Natural killer cell (primary cell): ENCODE measurements around the gene ETV4. TPM values are rescaled to one million over a fixed set of nuclear protein-coding genes. Genes with fewer than 3 reads are reported as not detected.

ENCODE experiments used
- ATAC-seq, 3 donors: fragments of 150-1000 bp in 2 of 3; fragments of 200-7000 bp in 1 of 3; cut with Tn5 transposase; 1 replicate in 1 of 3; 2 replicates in 2 of 3; pipeline ENCODE4 v1.10.0; 2021; ENCODE audit warnings: mild to moderate bottlenecking in 2 of 3, moderate library complexity in 2 of 3
- DNase-seq, 2 donors: peaks; one replicate each; pipeline versions ENCODE4 v3.0.0 to v3.0.0-alpha.2; 2013 to 2021; ENCODE audit warnings: mixed read lengths in 1 of 2
- H3K27ac ChIP-seq: one replicate; pipeline ENCODE4 v1.5.1; 2013; ENCODE audit warnings: mild to moderate bottlenecking, low read length
- H3K27me3 ChIP-seq: one replicate; pipeline ENCODE4 v1.6.1; 2013; ENCODE audit warnings: low read length; ENCODE audit not compliant: control insufficient read depth, insufficient read depth
- H3K36me3 ChIP-seq: one replicate; pipeline ENCODE4 v1.6.1; 2013; ENCODE audit warnings: low read length; ENCODE audit not compliant: control insufficient read depth, insufficient read depth
- H3K4me1 ChIP-seq: one replicate; pipeline ENCODE4 v1.6.1; 2013; ENCODE audit warnings: low read length; ENCODE audit not compliant: control insufficient read depth, insufficient read depth
- H3K4me3 ChIP-seq: one replicate; pipeline ENCODE4 v1.5.1; 2013; ENCODE audit warnings: low read length
- H3K9me3 ChIP-seq: one replicate; pipeline ENCODE4 v1.6.1; 2013; ENCODE audit warnings: low read length; ENCODE audit not compliant: control insufficient read depth, insufficient read depth
- H3K27ac Mint-ChIP-seq, 2 donors: one replicate each; pipeline ENCODE4 v1.8.0; 2022; ENCODE audit warnings: mild to moderate bottlenecking in 2 of 2, mixed read lengths in 2 of 2, moderate library complexity in 1 of 2
- H3K27me3 Mint-ChIP-seq, 2 donors: one replicate each; pipeline ENCODE4 v1.8.0; 2022; ENCODE audit warnings: low read depth in 2 of 2, mixed read lengths in 2 of 2
- H3K36me3 Mint-ChIP-seq: one replicate; pipeline ENCODE4 v1.8.0; 2022; ENCODE audit warnings: mixed read lengths
- H3K4me1 Mint-ChIP-seq, 2 donors: one replicate each; pipeline ENCODE4 v1.8.0; 2022; ENCODE audit warnings: mixed read lengths in 2 of 2
- H3K4me3 Mint-ChIP-seq: one replicate; pipeline ENCODE4 v1.8.0; 2022; ENCODE audit warnings: mild to moderate bottlenecking, moderate library complexity, mixed read lengths
- H3K9me3 Mint-ChIP-seq, 2 donors: one replicate each; pipeline ENCODE4 v1.8.0; 2022; ENCODE audit warnings: mixed read lengths in 2 of 2
- CTCF ChIP-seq: fragments of 200-600 bp; IDR thresholded peaks from one replicate; pipeline ENCODE4 v1.8.0; 2022; ENCODE audit warnings: antibody characterized with exemption
- WGBS: methylation state at CpG from one replicate; pipeline ENCODE4 v1.1.7; 2013; ENCODE audit warnings: missing lambda C conversion rate; ENCODE audit not compliant: insufficient coverage; 5-methylcytosine and 5-hydroxymethylcytosine counted together
- intact Hi-C: fragments of 100-400 bp; cut with micrococcal nuclease; formaldehyde crosslinking; loops from one replicate; pipeline ENCODE4 v1.14.2; 2022
- total RNA-seq, 4 donors: library from RNA; stranded (reverse); fragments of 120-200 nt in 1 of 4; gene quantifications; one replicate each; pipeline versions ENCODE4 v1.2.3 to v1.2.4, GENCODE V29; 2013 to 2022

Gene ETV4
- total RNA-seq, 3 donors from 2014 or later (not counting 1 experiment from before 2014, with no cell fraction given) = not detected

- no peak overlapping the region for H3K4me3 ChIP-seq
- no peaks in the 10 kb centered on the region for H3K9me3 ChIP-seq
- DNase-seq = no peak
- intact Hi-C loops = no loop called here
- H3K36me3 ChIP-seq = no peaks in the 10 kb centered on the region
- Mint-ChIP-seq H3K27me3 (peaks cover 9 to 16% of the 10 kb centered on the region in 2 donors), H3K36me3 (no peaks in the 10 kb centered on the region), H3K9me3 (no peaks in the 10 kb centered on the region), H3K4me1 (no peaks in the 10 kb centered on the region), H3K4me3 (no peak overlapping the region), H3K27ac (no peak overlapping the region)
- peaks cover 19% of the 10 kb centered on the region for H3K4me1 ChIP-seq
- no peaks in the 10 kb centered on the region for H3K27me3 ChIP-seq
- TF ChIP-seq CTCF = no peak
- WGBS = 89% methylated on average over 13 of the region's 14 CpGs
- no peak overlapping the region for H3K27ac ChIP-seq
- no peak for ATAC-seq
Observed at GRCh38 chr17:43577664-43578403, 31.7 kb upstream of the ETV4 start.

- Histone ChIP-seq H3K4me1 (peaks cover 19% of the 10 kb centered on the region), H3K36me3 (no peaks in the 10 kb centered on the region), H3K4me3 (no peak overlapping the region), H3K27ac (no peak overlapping the region), H3K9me3 (no peaks in the 10 kb centered on the region), H3K27me3 (no peaks in the 10 kb centered on the region)
- H3K4me1 Mint-ChIP-seq = no peaks in the 10 kb centered on the region
- 11% methylated on average over 8 of the region's 10 CpGs for WGBS
- peak; percentile 61 to 89 (median 77) for ATAC-seq
- intact Hi-C loops = loop anchor here (1.0 kb wide), 3 partner anchors 97 to 184 kb away; no protein-coding TSS in a partner anchor
- H3K36me3 Mint-ChIP-seq = no peaks in the 10 kb centered on the region
- no peaks in the 10 kb centered on the region for H3K9me3 Mint-ChIP-seq
- peaks cover 9 to 13% of the 10 kb centered on the region in 2 donors for H3K27me3 Mint-ChIP-seq
- DNase-seq = peak; percentile 56 to 89
- no peak overlapping the region for H3K4me3 Mint-ChIP-seq
- peak; percentile 86 for TF ChIP-seq CTCF
- no peak overlapping the region for H3K27ac Mint-ChIP-seq
Observed at GRCh38 chr17:43576563-43577229, 30.6 kb upstream of the ETV4 start.

GRCh38 chr17:43574896-43575525 lies 28.9 kb upstream of the ETV4 start:
- no peaks in the 10 kb centered on the region for H3K27me3 ChIP-seq
- ATAC-seq = no peak
- Mint-ChIP-seq H3K9me3 (no peaks in the 10 kb centered on the region), H3K27ac (no peak overlapping the region), H3K36me3 (no peaks in the 10 kb centered on the region), H3K4me1 (no peaks in the 10 kb centered on the region), H3K27me3 (peaks cover 9 to 10% of the 10 kb centered on the region in 2 donors), H3K4me3 (no peak overlapping the region)
- H3K4me1 ChIP-seq = peaks cover 19% of the 10 kb centered on the region
- no peaks in the 10 kb centered on the region for H3K36me3 ChIP-seq
- no peak for TF ChIP-seq CTCF
- H3K27ac ChIP-seq = no peak overlapping the region
- intact Hi-C loops = no loop called here
- no peaks in the 10 kb centered on the region for H3K9me3 ChIP-seq
- DNase-seq = no peak
- WGBS = 2% methylated on average over 4 of the region's 5 CpGs
- no peak overlapping the region for H3K4me3 ChIP-seq
